ENCODE data around the gene RCOR1.

RCOR1 gene

GRCh38 chr14:102560458-102561261, 31.8 kb upstream of the RCOR1 start:
- no peak overlapping the region for H3K4me3 ChIP-seq (ENCODE audit: control insufficient read depth, low read depth, low read length)
- no peak for TF ChIP-seq CTCF (conservative IDR thresholded peaks at IDR 0.05; ENCODE audit: control insufficient read depth, insufficient read depth, low read depth, low read length)
- DNase-seq (ENCODE audit: low read depth) = no peak

GRCh38 chr14:102565331-102565887, 27.0 kb upstream of the RCOR1 start:
- no peak for DNase-seq (ENCODE audit: low read depth)
- H3K4me3 ChIP-seq (ENCODE audit: control insufficient read depth, low read depth, low read length) = no peak overlapping the region
- TF ChIP-seq CTCF (conservative IDR thresholded peaks at IDR 0.05; ENCODE audit: control insufficient read depth, insufficient read depth, low read depth, low read length) = no peak

- H3K4me3 ChIP-seq (ENCODE audit: control insufficient read depth, low read depth, low read length) = no peak overlapping the region
- DNase-seq (ENCODE audit: low read depth) = no peak
- no peak for TF ChIP-seq CTCF (conservative IDR thresholded peaks at IDR 0.05; ENCODE audit: control insufficient read depth, insufficient read depth, low read depth, low read length)
Measured at GRCh38 chr14:102565959-102566358, 26.5 kb upstream of the RCOR1 start.

- DNase-seq (ENCODE audit: low read depth) = no peak
- no peak overlapping the region for H3K4me3 ChIP-seq (ENCODE audit: control insufficient read depth, low read depth, low read length)
- TF ChIP-seq CTCF (conservative IDR thresholded peaks at IDR 0.05; ENCODE audit: control insufficient read depth, insufficient read depth, low read depth, low read length) = no peak
Measured at GRCh38 chr14:102568115-102568614, 24.3 kb upstream of the RCOR1 start.

GRCh38 chr14:102570334-102570995, 22.0 kb upstream of the RCOR1 start:
- H3K4me3 ChIP-seq (ENCODE audit: control insufficient read depth, low read depth, low read length) = no peak overlapping the region
- DNase-seq (ENCODE audit: low read depth) = no peak
- no peak for TF ChIP-seq CTCF (conservative IDR thresholded peaks at IDR 0.05; ENCODE audit: control insufficient read depth, insufficient read depth, low read depth, low read length)

GRCh38 chr14:102571043-102571442, 21.4 kb upstream of the RCOR1 start:
- no peak overlapping the region for H3K4me3 ChIP-seq (ENCODE audit: control insufficient read depth, low read depth, low read length)
- TF ChIP-seq CTCF (conservative IDR thresholded peaks at IDR 0.05; ENCODE audit: control insufficient read depth, insufficient read depth, low read depth, low read length) = no peak
- DNase-seq (ENCODE audit: low read depth) = no peak
